ENCODE results near the gene TRIM58.

DNA sequence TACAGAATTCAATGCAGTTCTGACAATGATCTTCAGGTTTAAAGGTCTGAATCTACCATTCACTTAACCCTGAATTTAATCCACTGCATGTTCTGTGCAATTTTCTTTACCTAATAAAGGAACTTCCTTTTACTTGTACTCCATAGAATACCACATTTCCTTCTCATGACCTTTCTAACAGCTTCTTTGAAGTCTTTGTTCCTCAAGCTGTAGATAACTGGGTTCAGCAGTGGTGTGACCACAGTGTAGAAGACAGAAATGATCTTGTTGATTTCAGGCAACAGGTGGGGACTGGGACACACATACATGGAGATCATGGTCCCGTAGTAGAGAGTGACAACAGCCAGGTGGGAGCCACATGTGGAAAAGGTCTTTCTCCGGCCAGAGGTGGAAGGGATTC is 16.2 kb upstream of the TRIM58 start:
- no peak for TF ChIP-seq POLR2AphosphoS5 (IDR thresholded peaks at IDR 0.05; ENCODE audit: low read depth, low read length)
- TF ChIP-seq, protein P1, sequence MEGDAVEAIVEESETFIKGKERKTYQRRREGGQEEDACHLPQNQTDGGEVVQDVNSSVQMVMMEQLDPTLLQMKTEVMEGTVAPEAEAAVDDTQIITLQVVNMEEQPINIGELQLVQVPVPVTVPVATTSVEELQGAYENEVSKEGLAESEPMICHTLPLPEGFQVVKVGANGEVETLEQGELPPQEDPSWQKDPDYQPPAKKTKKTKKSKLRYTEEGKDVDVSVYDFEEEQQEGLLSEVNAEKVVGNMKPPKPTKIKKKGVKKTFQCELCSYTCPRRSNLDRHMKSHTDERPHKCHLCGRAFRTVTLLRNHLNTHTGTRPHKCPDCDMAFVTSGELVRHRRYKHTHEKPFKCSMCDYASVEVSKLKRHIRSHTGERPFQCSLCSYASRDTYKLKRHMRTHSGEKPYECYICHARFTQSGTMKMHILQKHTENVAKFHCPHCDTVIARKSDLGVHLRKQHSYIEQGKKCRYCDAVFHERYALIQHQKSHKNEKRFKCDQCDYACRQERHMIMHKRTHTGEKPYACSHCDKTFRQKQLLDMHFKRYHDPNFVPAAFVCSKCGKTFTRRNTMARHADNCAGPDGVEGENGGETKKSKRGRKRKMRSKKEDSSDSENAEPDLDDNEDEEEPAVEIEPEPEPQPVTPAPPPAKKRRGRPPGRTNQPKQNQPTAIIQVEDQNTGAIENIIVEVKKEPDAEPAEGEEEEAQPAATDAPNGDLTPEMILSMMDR (IDR thresholded peaks at IDR 0.05) = no peak
- TF ChIP-seq, protein P2, sequence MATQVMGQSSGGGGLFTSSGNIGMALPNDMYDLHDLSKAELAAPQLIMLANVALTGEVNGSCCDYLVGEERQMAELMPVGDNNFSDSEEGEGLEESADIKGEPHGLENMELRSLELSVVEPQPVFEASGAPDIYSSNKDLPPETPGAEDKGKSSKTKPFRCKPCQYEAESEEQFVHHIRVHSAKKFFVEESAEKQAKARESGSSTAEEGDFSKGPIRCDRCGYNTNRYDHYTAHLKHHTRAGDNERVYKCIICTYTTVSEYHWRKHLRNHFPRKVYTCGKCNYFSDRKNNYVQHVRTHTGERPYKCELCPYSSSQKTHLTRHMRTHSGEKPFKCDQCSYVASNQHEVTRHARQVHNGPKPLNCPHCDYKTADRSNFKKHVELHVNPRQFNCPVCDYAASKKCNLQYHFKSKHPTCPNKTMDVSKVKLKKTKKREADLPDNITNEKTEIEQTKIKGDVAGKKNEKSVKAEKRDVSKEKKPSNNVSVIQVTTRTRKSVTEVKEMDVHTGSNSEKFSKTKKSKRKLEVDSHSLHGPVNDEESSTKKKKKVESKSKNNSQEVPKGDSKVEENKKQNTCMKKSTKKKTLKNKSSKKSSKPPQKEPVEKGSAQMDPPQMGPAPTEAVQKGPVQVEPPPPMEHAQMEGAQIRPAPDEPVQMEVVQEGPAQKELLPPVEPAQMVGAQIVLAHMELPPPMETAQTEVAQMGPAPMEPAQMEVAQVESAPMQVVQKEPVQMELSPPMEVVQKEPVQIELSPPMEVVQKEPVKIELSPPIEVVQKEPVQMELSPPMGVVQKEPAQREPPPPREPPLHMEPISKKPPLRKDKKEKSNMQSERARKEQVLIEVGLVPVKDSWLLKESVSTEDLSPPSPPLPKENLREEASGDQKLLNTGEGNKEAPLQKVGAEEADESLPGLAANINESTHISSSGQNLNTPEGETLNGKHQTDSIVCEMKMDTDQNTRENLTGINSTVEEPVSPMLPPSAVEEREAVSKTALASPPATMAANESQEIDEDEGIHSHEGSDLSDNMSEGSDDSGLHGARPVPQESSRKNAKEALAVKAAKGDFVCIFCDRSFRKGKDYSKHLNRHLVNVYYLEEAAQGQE (IDR thresholded peaks at IDR 0.05; ENCODE audit: insufficient read depth in 1 of 2, low read depth in 2 of 2, low read length in 1 of 2) = no peak

Measured in Panc1 (cell line).